OCI-LY1 (cell line): Measurements from ENCODE around the gene CNNM3.

Source experiments
- H2AFZ ChIP-seq: fragments of 200-600 bp; sonication (generic), shearing (Covaris generic); 2 replicates; pipeline ENCODE4 v1.6.0; 2014; ENCODE audit warnings: antibody characterized with exemption, mild to moderate bottlenecking, low read length
- H3F3A ChIP-seq: fragments of 200-600 bp; sonication (generic), shearing (Covaris generic); 2 replicates; pipeline ENCODE4 v1.6.0; 2014; ENCODE audit warnings: mild to moderate bottlenecking, antibody characterized with exemption, low read length, moderate library complexity; ENCODE audit not compliant: insufficient read depth
- H3K27ac ChIP-seq: fragments of 200-600 bp; sonication (generic); 2 replicates; pipeline ENCODE4 v1.5.1; 2014; ENCODE audit warnings: low read length, mixed run types, mild to moderate bottlenecking, low read depth; ENCODE audit not compliant: poor library complexity, severe bottlenecking
- H3K27me3 ChIP-seq: fragments of 200-600 bp; sonication (generic); 2 replicates; pipeline ENCODE4 v1.6.0; 2014; ENCODE audit warnings: antibody characterized with exemption, mild to moderate bottlenecking, low read length, moderate library complexity; ENCODE audit not compliant: insufficient read depth
- H3K36me3 ChIP-seq: fragments of 200-600 bp; sonication (generic); 2 replicates; pipeline ENCODE4 v1.6.1; 2014; ENCODE audit warnings: mild to moderate bottlenecking, antibody characterized with exemption, low read length, moderate library complexity, mixed read lengths; ENCODE audit not compliant: insufficient read depth
- H3K4me1 ChIP-seq: fragments of 200-600 bp; sonication (generic); 2 replicates; pipeline ENCODE4 v1.5.1; 2014; ENCODE audit warnings: mild to moderate bottlenecking, low read length, moderate library complexity; ENCODE audit not compliant: insufficient read depth, severe bottlenecking
- H3K4me2 ChIP-seq: fragments of 200-600 bp; sonication (generic), shearing (Covaris generic); 2 replicates; pipeline ENCODE4 v1.6.1; 2014; ENCODE audit warnings: low read length
- H3K4me3 ChIP-seq: fragments of 200-600 bp; sonication (generic); 2 replicates; pipeline ENCODE4 v1.5.1; 2014; ENCODE audit warnings: low read length, low read depth, mild to moderate bottlenecking, mixed read lengths; ENCODE audit not compliant: poor library complexity, severe bottlenecking
- H3K79me2 ChIP-seq: fragments of 200-600 bp; shearing (Covaris generic); 2 replicates; pipeline ENCODE4 v1.6.1; 2016; ENCODE audit warnings: mixed run types, low read length, mixed read lengths; ENCODE audit not compliant: insufficient read depth
- H3K9ac ChIP-seq: fragments of 200-600 bp; sonication (generic), shearing (Covaris generic); 2 replicates; pipeline ENCODE4 v1.6.1; 2014; ENCODE audit warnings: mild to moderate bottlenecking, low read length, mixed read lengths
- H3K9me2 ChIP-seq: fragments of 200-600 bp; sonication (generic), shearing (Covaris generic); 2 replicates; pipeline ENCODE4 v1.6.1; 2014; ENCODE audit warnings: low read depth, mild to moderate bottlenecking, low read length, mixed read lengths
- H3K9me3 ChIP-seq: fragments of 200-600 bp; shearing (Covaris generic); 2 replicates; pipeline ENCODE4 v1.6.1; 2014; ENCODE audit warnings: low read length, mixed read lengths
- H4K20me1 ChIP-seq: fragments of 200-600 bp; sonication (generic), shearing (Covaris generic); 2 replicates; pipeline ENCODE4 v1.6.0; 2016; ENCODE audit warnings: mild to moderate bottlenecking, low read length; ENCODE audit not compliant: insufficient read depth
- EZH2 ChIP-seq: fragments of 200-600 bp; sonication (generic), shearing (Covaris generic); IDR thresholded peaks from 2 replicates; pipeline ENCODE4 v1.8.0; 2017; ENCODE audit warnings: borderline replicate concordance, mixed run types, mild to moderate bottlenecking, antibody characterized with exemption, low read length, moderate library complexity, mixed read lengths
- TF ChIP-seq, protein P1 (sequence below): fragments of 200-600 bp; sonication (generic), shearing (Covaris generic); IDR thresholded peaks from 2 replicates; pipeline ENCODE4 v1.5.1; 2017; ENCODE audit warnings: mild to moderate bottlenecking, antibody characterized with exemption, low read length, moderate library complexity, mixed read lengths

CNNM3 gene

DNA sequence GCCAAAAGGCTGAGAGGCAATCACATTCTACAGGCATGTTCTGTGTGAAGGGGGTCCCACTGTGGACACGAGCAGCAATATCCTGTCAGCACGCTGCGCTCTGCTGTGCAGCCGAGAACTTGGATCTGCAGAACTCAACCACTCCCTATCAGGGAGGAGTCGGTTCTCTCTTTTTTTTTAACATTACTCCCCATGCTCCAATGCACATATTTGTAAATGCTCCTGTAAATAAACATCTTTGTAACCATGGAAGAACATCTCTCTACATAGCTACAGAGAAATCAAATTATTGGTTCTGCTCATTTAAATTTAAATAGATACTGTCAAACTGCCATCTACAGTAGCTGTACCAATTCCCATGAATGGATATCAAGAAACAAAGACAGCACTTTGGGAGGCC lies 30.8 kb downstream of the CNNM3 start:
- H3K36me3 ChIP-seq = peaks cover 38% of the 10 kb centered on the region

DNA sequence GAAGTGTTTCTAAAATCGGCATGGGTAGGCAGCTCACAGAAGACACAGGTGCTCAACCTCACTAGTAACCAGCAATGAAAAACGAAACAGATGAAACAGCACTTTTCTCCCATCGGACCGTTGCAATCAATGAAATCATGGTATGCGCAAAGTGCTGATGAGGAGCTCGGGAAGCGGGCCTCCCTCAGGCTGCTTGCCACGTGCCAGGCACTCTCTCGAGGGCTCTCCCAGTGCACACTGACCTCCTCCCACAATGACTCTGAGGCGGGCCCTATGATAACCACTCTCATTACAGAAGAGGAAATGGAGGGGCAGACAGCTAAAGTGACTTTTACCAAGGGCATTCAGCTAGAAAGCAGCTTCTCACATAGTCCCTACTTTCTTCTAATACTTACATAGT lies 31.5 kb downstream of the CNNM3 start:
- Histone ChIP-seq H3K27ac (no peak overlapping the region), H3K79me2 (no peaks in the 10 kb centered on the region), H3K27me3 (no peaks in the 10 kb centered on the region), H3F3A (no peaks in the 10 kb centered on the region), H3K4me2 (no peak overlapping the region), H2AFZ (no peak overlapping the region), H3K36me3 (peaks cover 42% of the 10 kb centered on the region), H4K20me1 (no peaks in the 10 kb centered on the region), H3K9me3 (no peaks in the 10 kb centered on the region), H3K4me3 (no peak overlapping the region), H3K9ac (no peak overlapping the region), H3K4me1 (no peaks in the 10 kb centered on the region), H3K9me2 (no peaks in the 10 kb centered on the region)
- no peak for TF ChIP-seq EZH2
- TF ChIP-seq, protein P1, sequence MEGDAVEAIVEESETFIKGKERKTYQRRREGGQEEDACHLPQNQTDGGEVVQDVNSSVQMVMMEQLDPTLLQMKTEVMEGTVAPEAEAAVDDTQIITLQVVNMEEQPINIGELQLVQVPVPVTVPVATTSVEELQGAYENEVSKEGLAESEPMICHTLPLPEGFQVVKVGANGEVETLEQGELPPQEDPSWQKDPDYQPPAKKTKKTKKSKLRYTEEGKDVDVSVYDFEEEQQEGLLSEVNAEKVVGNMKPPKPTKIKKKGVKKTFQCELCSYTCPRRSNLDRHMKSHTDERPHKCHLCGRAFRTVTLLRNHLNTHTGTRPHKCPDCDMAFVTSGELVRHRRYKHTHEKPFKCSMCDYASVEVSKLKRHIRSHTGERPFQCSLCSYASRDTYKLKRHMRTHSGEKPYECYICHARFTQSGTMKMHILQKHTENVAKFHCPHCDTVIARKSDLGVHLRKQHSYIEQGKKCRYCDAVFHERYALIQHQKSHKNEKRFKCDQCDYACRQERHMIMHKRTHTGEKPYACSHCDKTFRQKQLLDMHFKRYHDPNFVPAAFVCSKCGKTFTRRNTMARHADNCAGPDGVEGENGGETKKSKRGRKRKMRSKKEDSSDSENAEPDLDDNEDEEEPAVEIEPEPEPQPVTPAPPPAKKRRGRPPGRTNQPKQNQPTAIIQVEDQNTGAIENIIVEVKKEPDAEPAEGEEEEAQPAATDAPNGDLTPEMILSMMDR = no peak

More for the DNA sequence above, 30.8 kb downstream of the CNNM3 start:
- no peaks in the 10 kb centered on the region for H3F3A ChIP-seq
- H4K20me1 ChIP-seq = no peaks in the 10 kb centered on the region
- H3K4me3 ChIP-seq = no peak overlapping the region
- no peak overlapping the region for H2AFZ ChIP-seq
- H3K4me2 ChIP-seq = no peak overlapping the region
- H3K9me2 ChIP-seq = no peaks in the 10 kb centered on the region
- H3K27ac ChIP-seq = no peak overlapping the region
- no peak overlapping the region for H3K9ac ChIP-seq
- H3K79me2 ChIP-seq = no peaks in the 10 kb centered on the region
- H3K4me1 ChIP-seq = no peaks in the 10 kb centered on the region
- no peaks in the 10 kb centered on the region for H3K27me3 ChIP-seq
- no peak for TF ChIP-seq EZH2
- TF ChIP-seq, protein P1 = no peak
- H3K9me3 ChIP-seq = no peaks in the 10 kb centered on the region

DNA sequence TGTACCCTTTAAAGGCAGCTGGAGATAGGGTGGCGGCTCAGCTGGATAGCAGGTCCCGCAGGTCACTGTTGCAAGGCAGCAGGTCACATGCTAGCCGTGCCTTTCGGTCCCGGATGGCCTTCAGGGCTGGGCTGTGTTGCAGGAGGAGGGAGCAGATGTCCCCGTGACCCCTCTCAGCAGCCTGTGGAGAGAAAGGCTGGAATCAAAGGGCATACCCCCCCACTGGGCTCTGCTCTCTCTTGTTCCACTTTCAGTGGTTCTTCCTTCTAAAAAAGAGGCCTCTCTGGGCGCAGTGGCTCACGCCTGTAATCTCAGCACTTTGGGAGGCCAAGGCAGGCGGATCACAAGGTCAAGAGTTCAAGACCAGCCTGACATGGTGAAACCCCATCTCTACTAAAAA lies 32.2 kb downstream of the CNNM3 start:
- Histone ChIP-seq H4K20me1 (no peaks in the 10 kb centered on the region), H3K4me1 (no peaks in the 10 kb centered on the region), H3K79me2 (no peaks in the 10 kb centered on the region), H2AFZ (no peak overlapping the region), H3K9me2 (no peaks in the 10 kb centered on the region), H3K9ac (no peak overlapping the region), H3K4me2 (no peak overlapping the region), H3K4me3 (no peak overlapping the region), H3K9me3 (no peaks in the 10 kb centered on the region), H3K27me3 (no peaks in the 10 kb centered on the region), H3F3A (no peaks in the 10 kb centered on the region), H3K27ac (no peak overlapping the region), H3K36me3 (peaks cover 49% of the 10 kb centered on the region)
- TF ChIP-seq EZH2 = no peak
- TF ChIP-seq, protein P1 = no peak
